Mammary epithelial cell (primary cell): ENCODE data around the gene RBM5.
A peak's percentile ranks its signal among the peaks of the same experiment; 100 is the strongest.

Experiments
- EZH2 ChIP-seq: IDR thresholded peaks from 2 replicates; pipeline ENCODE4 v1.6.1; 2012; ENCODE audit warnings: low read length, inconsistent platforms, borderline replicate concordance
- TF ChIP-seq, protein P1 (sequence below), 2 donors: IDR thresholded peaks in 1 of 2; conservative IDR thresholded peaks in 1 of 2; 2 replicates each; pipeline ENCODE4 v1.5.1; 2011 to 2012; ENCODE audit warnings: inconsistent platforms in 2 of 2, low read length in 2 of 2, mild to moderate bottlenecking in 2 of 2, control low read depth in 1 of 2, low read depth in 1 of 2; ENCODE audit not compliant: insufficient read depth in 1 of 2; ENCODE audit errors: extremely low read depth in 1 of 2

DNA sequence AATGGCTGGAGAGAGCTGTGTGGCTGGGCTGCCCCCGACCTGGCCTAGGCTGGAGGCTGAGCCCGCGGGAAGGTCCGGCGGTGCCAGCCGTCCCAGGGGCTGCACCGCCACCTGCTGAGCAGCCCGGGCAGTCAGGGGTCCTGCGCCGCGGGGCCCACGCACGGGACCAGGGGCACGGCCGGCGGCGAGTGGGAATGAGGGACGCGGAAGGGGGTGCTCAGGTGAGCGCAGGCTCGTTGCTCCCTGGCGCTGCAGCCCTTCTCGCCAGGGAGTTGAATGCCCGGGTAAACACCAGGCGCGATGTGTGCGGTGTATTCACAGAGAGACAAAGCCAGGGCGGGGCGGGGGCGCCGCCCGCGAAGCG, 65.7 kb downstream of the RBM5 start:
- TF ChIP-seq, protein P1, sequence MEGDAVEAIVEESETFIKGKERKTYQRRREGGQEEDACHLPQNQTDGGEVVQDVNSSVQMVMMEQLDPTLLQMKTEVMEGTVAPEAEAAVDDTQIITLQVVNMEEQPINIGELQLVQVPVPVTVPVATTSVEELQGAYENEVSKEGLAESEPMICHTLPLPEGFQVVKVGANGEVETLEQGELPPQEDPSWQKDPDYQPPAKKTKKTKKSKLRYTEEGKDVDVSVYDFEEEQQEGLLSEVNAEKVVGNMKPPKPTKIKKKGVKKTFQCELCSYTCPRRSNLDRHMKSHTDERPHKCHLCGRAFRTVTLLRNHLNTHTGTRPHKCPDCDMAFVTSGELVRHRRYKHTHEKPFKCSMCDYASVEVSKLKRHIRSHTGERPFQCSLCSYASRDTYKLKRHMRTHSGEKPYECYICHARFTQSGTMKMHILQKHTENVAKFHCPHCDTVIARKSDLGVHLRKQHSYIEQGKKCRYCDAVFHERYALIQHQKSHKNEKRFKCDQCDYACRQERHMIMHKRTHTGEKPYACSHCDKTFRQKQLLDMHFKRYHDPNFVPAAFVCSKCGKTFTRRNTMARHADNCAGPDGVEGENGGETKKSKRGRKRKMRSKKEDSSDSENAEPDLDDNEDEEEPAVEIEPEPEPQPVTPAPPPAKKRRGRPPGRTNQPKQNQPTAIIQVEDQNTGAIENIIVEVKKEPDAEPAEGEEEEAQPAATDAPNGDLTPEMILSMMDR (conservative IDR thresholded peaks at IDR 0.05 in 1 of 2, IDR thresholded peaks at IDR 0.05 in 1 of 2; ENCODE audit: extremely low read depth in 1 of 2, insufficient read depth in 1 of 2, low read depth in 1 of 2, low read length in 2 of 2) = peak in 1 of 2 donors; percentile 18
- TF ChIP-seq EZH2 = no peak
